Keratinocyte (primary cell): ENCODE measurements around the gene FAM13A. TPM values are rescaled to one million over a fixed set of nuclear protein-coding genes. Genes with fewer than 3 reads are reported as not detected.

ENCODE experiments used
- DNase-seq: peaks from one replicate; pipeline ENCODE4 v3.0.0-alpha.2; 2011; ENCODE audit warnings: low read depth, missing footprints, low spot score
- FAIRE-seq: peaks from 2 replicates; lab custom pipeline; 2011; peaks lifted over from hg19 to GRCh38; lab: Jason Lieb, UNC
- H2AFZ ChIP-seq: 2 replicates; pipeline ENCODE4 v1.6.0; 2012; ENCODE audit warnings: low read length, control low read depth, inconsistent platforms; ENCODE audit not compliant: control insufficient read depth
- H3K27ac ChIP-seq: 2 replicates; pipeline ENCODE4 v1.5.1; 2011; ENCODE audit warnings: low read length; ENCODE audit not compliant: control insufficient read depth, insufficient read depth
- H3K27me3 ChIP-seq: 3 replicates; pipeline ENCODE4 v1.6.0; 2011; ENCODE audit warnings: low read length; ENCODE audit not compliant: control insufficient read depth, insufficient read depth; ENCODE audit errors: extremely low read depth
- H3K36me3 ChIP-seq, 2 experiments: 2 replicates in 1 of 2; 3 replicates in 1 of 2; pipeline ENCODE4 v1.5.1; 2011; ENCODE audit warnings: low read length in 2 of 2, mild to moderate bottlenecking in 1 of 2; ENCODE audit not compliant: control insufficient read depth in 2 of 2, insufficient read depth in 2 of 2; ENCODE audit errors: extremely low read depth in 1 of 2
- H3K4me1 ChIP-seq: 3 replicates; pipeline ENCODE4 v1.5.1; 2011; ENCODE audit warnings: low read length; ENCODE audit not compliant: control insufficient read depth, insufficient read depth; ENCODE audit errors: extremely low read depth
- H3K4me2 ChIP-seq: 3 replicates; pipeline ENCODE4 v1.6.0; 2011; ENCODE audit warnings: low read depth, low read length; ENCODE audit not compliant: control insufficient read depth, insufficient read depth; ENCODE audit errors: extremely low read depth
- H3K4me3 ChIP-seq, 3 experiments: fragments of 200-600 bp in 1 of 3; sonication (generic) in 1 of 3; 2 replicates in 2 of 3; 3 replicates in 1 of 3; pipeline ENCODE4 v1.5.1; 2011 to 2016; ENCODE audit warnings: low read length in 3 of 3, mild to moderate bottlenecking in 3 of 3, control low read depth in 2 of 3, inconsistent platforms in 1 of 3, low read depth in 1 of 3, mixed read lengths in 1 of 3, mixed run types in 1 of 3, moderate library complexity in 1 of 3; ENCODE audit not compliant: control insufficient read depth in 2 of 3, insufficient read depth in 2 of 3; ENCODE audit errors: extremely low read depth in 1 of 3
- H3K79me2 ChIP-seq: 2 replicates; pipeline ENCODE4 v1.6.0; 2012; ENCODE audit warnings: low read length; ENCODE audit not compliant: control insufficient read depth, insufficient read depth
- H3K9ac ChIP-seq: 3 replicates; pipeline ENCODE4 v1.6.0; 2011; ENCODE audit warnings: low read length; ENCODE audit not compliant: control insufficient read depth, insufficient read depth; ENCODE audit errors: extremely low read depth
- H3K9me1 ChIP-seq: 3 replicates; pipeline ENCODE4 v1.6.0; 2011; ENCODE audit warnings: low read length; ENCODE audit not compliant: control insufficient read depth, insufficient read depth; ENCODE audit errors: extremely low read depth
- H3K9me3 ChIP-seq: 2 replicates; pipeline ENCODE4 v1.5.1; 2012; ENCODE audit warnings: low read depth, low read length; ENCODE audit not compliant: control insufficient read depth
- H4K20me1 ChIP-seq: 3 replicates; pipeline ENCODE4 v1.6.0; 2011; ENCODE audit warnings: low read length; ENCODE audit not compliant: control insufficient read depth, insufficient read depth; ENCODE audit errors: extremely low read depth
- EZH2 ChIP-seq: IDR thresholded peaks from one replicate; pipeline ENCODE4 v1.6.1; 2012; ENCODE audit warnings: inconsistent platforms, mild to moderate bottlenecking, low read length, moderate library complexity
- dilution Hi-C: fragments of 300-500 bp; cut with MboI; formaldehyde crosslinking; loops from one replicate; pipeline ENCODE4 v1.7.0; 2020; ENCODE audit warnings: low sequenced_read_pairs; ENCODE audit not compliant: extremely low pct_ligation_motif_present
- polyA plus RNA-seq, 5 experiments: library from polyadenylated mRNA; depleted of rRNA in 3 of 5; stranded (reverse) in 3 of 5; stranded (forward) in 1 of 5; unstranded in 1 of 5; fragments of >200 nt; gene quantifications; 1 replicate in 1 of 5; 2 replicates in 3 of 5; 3 replicates in 1 of 5; pipeline versions ENCODE4 v1.2.1 to v1.2.3, GENCODE V29; 2011 to 2012; ENCODE audit warnings: missing spikeins in 2 of 5, low read depth in 1 of 5, low replicate concordance in 1 of 5
- TF ChIP-seq, protein P1 (sequence below), 3 experiments: IDR thresholded peaks in 1 of 3; conservative IDR thresholded peaks in 1 of 3; optimal IDR thresholded peaks in 1 of 3; 2 replicates in 2 of 3; 3 replicates in 1 of 3; pipeline versions ENCODE3 to v1.5.1; 2011; ENCODE audit warnings: low read length in 3 of 3, mild to moderate bottlenecking in 3 of 3, moderate library complexity in 2 of 3, control low read depth in 1 of 3, inconsistent platforms in 1 of 3; ENCODE audit not compliant: insufficient read depth in 2 of 3; ENCODE audit errors: extremely low read depth in 1 of 3

Gene FAM13A
- polyA plus RNA-seq, 1 donor (not counting 4 experiments of a cell fraction or from before 2014, with no cell fraction given) = 6.0 TPM

GRCh38 chr4:88728146-88728545, 328.8 kb downstream of the FAM13A start:
- DNase-seq = no peak
- Histone ChIP-seq H3K4me1 (no peaks in the 10 kb centered on the region), H2AFZ (no peak overlapping the region), H3K27ac (no peak overlapping the region), H3K79me2 (no peaks in the 10 kb centered on the region), H3K27me3 (no peaks in the 10 kb centered on the region), H3K36me3 (peaks cover 16 to 27% of the 10 kb centered on the region in 2 experiments), H3K9me3 (no peaks in the 10 kb centered on the region), H3K4me2 (no peak overlapping the region), H3K9me1 (no peaks in the 10 kb centered on the region), H3K9ac (no peak overlapping the region), H4K20me1 (no peaks in the 10 kb centered on the region), H3K4me3 (no peak overlapping the region)
- dilution Hi-C loops = no loop called here
- no peak for FAIRE-seq
- TF ChIP-seq, protein P1, sequence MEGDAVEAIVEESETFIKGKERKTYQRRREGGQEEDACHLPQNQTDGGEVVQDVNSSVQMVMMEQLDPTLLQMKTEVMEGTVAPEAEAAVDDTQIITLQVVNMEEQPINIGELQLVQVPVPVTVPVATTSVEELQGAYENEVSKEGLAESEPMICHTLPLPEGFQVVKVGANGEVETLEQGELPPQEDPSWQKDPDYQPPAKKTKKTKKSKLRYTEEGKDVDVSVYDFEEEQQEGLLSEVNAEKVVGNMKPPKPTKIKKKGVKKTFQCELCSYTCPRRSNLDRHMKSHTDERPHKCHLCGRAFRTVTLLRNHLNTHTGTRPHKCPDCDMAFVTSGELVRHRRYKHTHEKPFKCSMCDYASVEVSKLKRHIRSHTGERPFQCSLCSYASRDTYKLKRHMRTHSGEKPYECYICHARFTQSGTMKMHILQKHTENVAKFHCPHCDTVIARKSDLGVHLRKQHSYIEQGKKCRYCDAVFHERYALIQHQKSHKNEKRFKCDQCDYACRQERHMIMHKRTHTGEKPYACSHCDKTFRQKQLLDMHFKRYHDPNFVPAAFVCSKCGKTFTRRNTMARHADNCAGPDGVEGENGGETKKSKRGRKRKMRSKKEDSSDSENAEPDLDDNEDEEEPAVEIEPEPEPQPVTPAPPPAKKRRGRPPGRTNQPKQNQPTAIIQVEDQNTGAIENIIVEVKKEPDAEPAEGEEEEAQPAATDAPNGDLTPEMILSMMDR (optimal IDR thresholded peaks at IDR 0.05 in 1 of 3, IDR thresholded peaks at IDR 0.05 in 1 of 3, conservative IDR thresholded peaks at IDR 0.05 in 1 of 3; ENCODE audit: extremely low read depth in 1 of 3, insufficient read depth in 2 of 3, low read length in 3 of 3) = no peak
- TF ChIP-seq EZH2 = no peak

DNA sequence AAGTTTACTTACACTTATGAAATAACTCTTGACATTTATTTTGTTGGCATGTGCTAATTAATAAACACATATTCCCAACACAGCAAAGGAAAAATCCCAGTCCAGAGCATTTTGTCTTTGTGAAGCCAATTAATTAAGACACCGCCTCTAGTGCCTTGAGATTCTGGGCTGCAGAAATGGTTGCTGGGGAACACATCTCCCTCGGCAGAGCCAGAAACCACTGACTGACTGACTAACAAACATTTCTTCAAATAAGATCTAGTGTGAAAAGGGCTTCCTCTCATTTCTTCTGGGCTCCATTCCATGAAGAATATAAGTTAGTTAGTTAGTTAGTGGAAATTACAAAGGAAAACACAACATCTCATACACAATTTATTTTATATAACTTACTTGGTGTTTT, 331.0 kb downstream of the FAM13A start:
- TF ChIP-seq, protein P1 (optimal IDR thresholded peaks at IDR 0.05 in 1 of 3, IDR thresholded peaks at IDR 0.05 in 1 of 3, conservative IDR thresholded peaks at IDR 0.05 in 1 of 3; ENCODE audit: extremely low read depth in 1 of 3, insufficient read depth in 2 of 3, low read length in 3 of 3) = no peak
- TF ChIP-seq EZH2 = no peak
- Histone ChIP-seq H2AFZ (no peak overlapping the region), H3K9me3 (no peaks in the 10 kb centered on the region), H3K4me3 (no peak overlapping the region), H3K9ac (no peak overlapping the region), H3K27ac (no peak overlapping the region), H4K20me1 (no peaks in the 10 kb centered on the region), H3K4me1 (no peaks in the 10 kb centered on the region), H3K9me1 (no peaks in the 10 kb centered on the region), H3K79me2 (no peaks in the 10 kb centered on the region), H3K27me3 (no peaks in the 10 kb centered on the region), H3K36me3 (peaks cover 19 to 35% of the 10 kb centered on the region in 2 experiments), H3K4me2 (no peak overlapping the region)
- FAIRE-seq (no peak), DNase-seq (no peak)
- dilution Hi-C loops = no loop called here
